Lower lobe of right lung (tissue), 2 donors: ENCODE results near the gene EVX1. TPM values are rescaled to one million over a fixed set of nuclear protein-coding genes. Genes with fewer than 3 reads are reported as not detected.
A peak's percentile ranks its signal among the peaks of the same experiment; 100 is the strongest.

Experiments used
- ATAC-seq, 2 donors: fragments of 200-7000 bp; cut with Tn5 transposase; one replicate each; pipeline ENCODE4 v1.9.1; 2020 to 2022; ENCODE audit warnings: mild to moderate bottlenecking in 2 of 2, moderate library complexity in 2 of 2
- DNase-seq: peaks from one replicate; pipeline ENCODE4 v3.0.0-alpha.2; 2020
- H3K27ac ChIP-seq: fragments of 200-600 bp; one replicate; pipeline ENCODE4 v1.8.0; 2022
- H3K27me3 ChIP-seq: fragments of 200-600 bp; one replicate; pipeline ENCODE4 v1.8.0; 2022; ENCODE audit warnings: low read depth
- H3K36me3 ChIP-seq: fragments of 200-600 bp; one replicate; pipeline ENCODE4 v1.8.0; 2022; ENCODE audit warnings: mild to moderate bottlenecking
- H3K4me1 ChIP-seq: fragments of 200-600 bp; one replicate; pipeline ENCODE4 v1.8.0; 2022
- H3K4me3 ChIP-seq: fragments of 200-600 bp; one replicate; pipeline ENCODE4 v1.8.0; 2022; ENCODE audit warnings: mild to moderate bottlenecking
- H3K9me3 ChIP-seq: fragments of 200-600 bp; one replicate; pipeline ENCODE4 v1.8.0; 2022
- intact Hi-C: fragments of 100-400 bp; cut with DNase I; formaldehyde crosslinking; loops from one replicate; pipeline ENCODE4 v1.11.0; 2022
- total RNA-seq: library from RNA; stranded (reverse); fragmentation: NEBNext Ultra II Directional; extraction: Animal tissue kit (Norgen Biotek cat#: 25700); gene quantifications from one replicate; pipeline ENCODE4 v1.2.1, GENCODE V29; 2021
- TF ChIP-seq, protein P1 (sequence below): fragments of 200-600 bp; IDR thresholded peaks from one replicate; pipeline ENCODE4 v1.8.0; 2022; ENCODE audit warnings: antibody characterized with exemption, mild to moderate bottlenecking
- donor health status: DM: no; HTN: yes; CAD: no; lungs with severe emphysema.

Gene EVX1
- total RNA-seq, 1 donor from 2014 or later: not detected

GRCh38 chr7:27249724-27250556, 7.3 kb downstream of the EVX1 start:
- H3K36me3 ChIP-seq: no peaks in the 10 kb centered on the region
- ATAC-seq: no peak
- TF ChIP-seq, protein P1, sequence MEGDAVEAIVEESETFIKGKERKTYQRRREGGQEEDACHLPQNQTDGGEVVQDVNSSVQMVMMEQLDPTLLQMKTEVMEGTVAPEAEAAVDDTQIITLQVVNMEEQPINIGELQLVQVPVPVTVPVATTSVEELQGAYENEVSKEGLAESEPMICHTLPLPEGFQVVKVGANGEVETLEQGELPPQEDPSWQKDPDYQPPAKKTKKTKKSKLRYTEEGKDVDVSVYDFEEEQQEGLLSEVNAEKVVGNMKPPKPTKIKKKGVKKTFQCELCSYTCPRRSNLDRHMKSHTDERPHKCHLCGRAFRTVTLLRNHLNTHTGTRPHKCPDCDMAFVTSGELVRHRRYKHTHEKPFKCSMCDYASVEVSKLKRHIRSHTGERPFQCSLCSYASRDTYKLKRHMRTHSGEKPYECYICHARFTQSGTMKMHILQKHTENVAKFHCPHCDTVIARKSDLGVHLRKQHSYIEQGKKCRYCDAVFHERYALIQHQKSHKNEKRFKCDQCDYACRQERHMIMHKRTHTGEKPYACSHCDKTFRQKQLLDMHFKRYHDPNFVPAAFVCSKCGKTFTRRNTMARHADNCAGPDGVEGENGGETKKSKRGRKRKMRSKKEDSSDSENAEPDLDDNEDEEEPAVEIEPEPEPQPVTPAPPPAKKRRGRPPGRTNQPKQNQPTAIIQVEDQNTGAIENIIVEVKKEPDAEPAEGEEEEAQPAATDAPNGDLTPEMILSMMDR: no peak
- intact Hi-C loops: no loop called here
- H3K9me3 ChIP-seq: no peaks in the 10 kb centered on the region
- peaks cover 97% of the 10 kb centered on the region for H3K27me3 ChIP-seq
- H3K4me1 ChIP-seq: peaks cover 24% of the 10 kb centered on the region
- H3K4me3 ChIP-seq: no peak overlapping the region
- DNase-seq: no peak
- H3K27ac ChIP-seq: no peak overlapping the region

- Histone ChIP-seq H3K27ac (no peak overlapping the region), H3K4me3 (no peak overlapping the region), H3K4me1 (peaks cover 22% of the 10 kb centered on the region), H3K36me3 (no peaks in the 10 kb centered on the region), H3K9me3 (no peaks in the 10 kb centered on the region), H3K27me3 (peaks cover 95% of the 10 kb centered on the region)
- DNase-seq (no peak), ATAC-seq (no peak)
- TF ChIP-seq, protein P1: no peak
- intact Hi-C loops: no loop called here
These were observed 8.0 kb downstream of the EVX1 start for GRCh38 chr7:27250557-27251070.

DNA sequence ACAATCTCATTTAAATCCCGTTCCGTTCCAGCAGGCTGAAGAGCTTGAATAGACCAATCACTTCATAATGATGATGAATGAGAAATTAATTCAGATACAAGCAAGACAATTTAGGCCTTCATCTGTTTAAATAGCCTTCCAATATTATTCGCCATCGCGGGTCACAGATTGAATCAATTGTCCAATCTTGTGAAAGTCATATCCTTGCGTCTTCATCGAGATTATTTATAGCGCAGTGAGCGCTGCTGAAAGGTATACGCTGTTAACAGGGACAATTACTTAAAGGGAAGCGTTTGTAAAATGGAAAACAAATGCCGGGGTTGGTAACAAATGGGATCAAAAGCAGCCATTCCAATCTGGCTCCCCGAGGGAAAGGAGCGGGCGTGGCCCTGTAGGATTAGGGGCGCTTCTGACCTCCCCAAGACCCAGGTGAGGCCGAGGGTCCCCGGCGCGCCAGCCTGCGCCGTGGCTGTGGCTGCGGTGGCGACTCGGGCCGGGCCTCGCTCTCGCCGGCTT, 8.6 kb downstream of the EVX1 start:
- peak overlapping the region; percentile 11 for H3K4me3 ChIP-seq
- H3K27ac ChIP-seq: no peak overlapping the region
- H3K4me1 ChIP-seq: peaks cover 16% of the 10 kb centered on the region
- H3K27me3 ChIP-seq: peaks cover 89% of the 10 kb centered on the region
- intact Hi-C loops: no loop called here
- DNase-seq (no peak), ATAC-seq (no peak)
- H3K36me3 ChIP-seq: no peaks in the 10 kb centered on the region
- TF ChIP-seq, protein P1: no peak
- H3K9me3 ChIP-seq: no peaks in the 10 kb centered on the region

DNA sequence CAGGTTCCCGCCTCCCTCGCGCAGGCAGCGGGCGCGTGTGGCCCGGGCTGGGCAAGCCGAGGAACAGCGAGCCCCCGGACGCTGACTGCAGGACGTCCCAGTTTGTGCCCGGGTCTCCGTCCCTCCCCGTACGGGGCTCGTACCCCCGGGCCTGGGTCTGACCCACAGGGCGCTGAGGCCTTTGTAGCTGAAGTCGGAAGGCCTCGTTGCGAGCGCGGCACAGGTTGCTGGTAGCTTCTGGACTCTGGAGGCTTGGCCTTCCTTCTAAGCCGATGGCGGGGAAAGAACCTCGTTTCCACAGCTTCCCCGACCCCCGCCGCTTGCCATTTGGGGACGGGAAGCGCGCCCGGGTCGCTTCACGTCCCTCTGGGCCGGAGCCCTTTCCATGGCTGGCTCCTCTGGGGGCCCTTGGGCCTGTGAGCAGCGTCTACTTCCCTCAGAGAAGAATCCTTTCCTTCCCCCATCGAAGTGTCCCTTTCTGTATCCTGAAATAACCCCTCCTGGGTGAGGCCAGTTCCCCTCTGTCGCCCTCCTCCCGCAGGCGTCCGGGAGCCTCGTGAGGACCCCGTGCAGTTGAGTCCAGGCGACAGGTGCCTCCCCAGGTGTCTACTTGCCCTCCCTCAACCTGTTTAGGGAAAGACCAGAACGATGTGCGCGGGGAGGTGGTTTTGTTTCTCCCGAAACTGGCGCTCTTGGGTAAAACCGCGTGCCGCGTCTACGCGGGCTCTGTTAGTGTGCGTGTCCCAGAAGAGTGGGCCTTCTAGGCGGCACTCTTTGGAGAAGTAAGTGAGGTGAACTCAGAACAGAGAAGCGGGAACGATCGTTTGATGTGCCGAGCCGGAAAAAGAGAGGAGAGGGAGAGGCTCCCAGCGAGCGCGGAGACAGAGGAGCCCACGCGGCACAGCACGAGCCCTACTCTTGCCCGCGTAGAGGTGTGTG, 9.3 kb downstream of the EVX1 start:
- intact Hi-C loops: no loop called here
- Histone ChIP-seq H3K27ac (no peak overlapping the region), H3K9me3 (no peaks in the 10 kb centered on the region), H3K4me1 (peaks cover 12% of the 10 kb centered on the region), H3K36me3 (no peaks in the 10 kb centered on the region), H3K4me3 (peak overlapping the region; percentile 11), H3K27me3 (peaks cover 82% of the 10 kb centered on the region)
- DNase-seq (no peak), ATAC-seq (peak in 1 of 2 donors; percentile 26)
- TF ChIP-seq, protein P1: no peak

GRCh38 chr7:27254625-27255024, 12.0 kb downstream of the EVX1 start:
- TF ChIP-seq, protein P1: no peak
- H3K4me3 ChIP-seq: no peak overlapping the region
- intact Hi-C loops: no loop called here
- DNase-seq: no peak
- peaks cover 9% of the 10 kb centered on the region for H3K4me1 ChIP-seq
- no peak overlapping the region for H3K27ac ChIP-seq
- peaks cover 55% of the 10 kb centered on the region for H3K27me3 ChIP-seq
- H3K9me3 ChIP-seq: no peaks in the 10 kb centered on the region
- no peaks in the 10 kb centered on the region for H3K36me3 ChIP-seq
- peak in 1 of 2 donors; percentile 19 for ATAC-seq
